GM10266 (cell line): ENCODE data around the gene FNIP2.

Experiments
- DNase-seq: peaks from one replicate; pipeline ENCODE4 v3.0.0; 2012; ENCODE audit errors: extremely low spot score
- CTCF ChIP-seq: IDR thresholded peaks from 2 replicates; pipeline ENCODE4 v1.5.1; 2012; ENCODE audit warnings: mild to moderate bottlenecking, low read depth; ENCODE audit not compliant: control insufficient read depth, insufficient read depth; ENCODE audit errors: missing control alignments

Gene FNIP2

DNA sequence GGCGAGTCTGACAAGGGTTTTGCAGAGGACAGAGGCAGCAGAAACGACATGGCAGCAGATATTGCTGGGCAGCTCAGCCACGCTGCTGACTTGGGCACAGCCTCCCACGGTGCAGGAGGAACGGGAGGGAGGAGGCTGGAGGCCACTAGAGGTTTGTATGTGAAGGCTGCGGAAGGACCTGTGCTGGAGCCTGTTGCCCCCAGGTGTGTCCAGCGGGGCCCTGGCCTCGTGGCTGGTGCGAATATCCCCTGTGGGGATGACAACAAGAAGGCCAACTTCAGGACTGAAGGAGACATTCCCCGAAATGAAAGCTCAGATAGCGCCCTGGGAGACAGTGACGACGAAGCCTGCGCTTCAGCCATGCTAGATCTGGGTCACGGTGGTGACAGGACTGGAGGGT is 100.2 kb downstream of the FNIP2 start:
- TF ChIP-seq CTCF: no peak
- no peak for DNase-seq

DNA sequence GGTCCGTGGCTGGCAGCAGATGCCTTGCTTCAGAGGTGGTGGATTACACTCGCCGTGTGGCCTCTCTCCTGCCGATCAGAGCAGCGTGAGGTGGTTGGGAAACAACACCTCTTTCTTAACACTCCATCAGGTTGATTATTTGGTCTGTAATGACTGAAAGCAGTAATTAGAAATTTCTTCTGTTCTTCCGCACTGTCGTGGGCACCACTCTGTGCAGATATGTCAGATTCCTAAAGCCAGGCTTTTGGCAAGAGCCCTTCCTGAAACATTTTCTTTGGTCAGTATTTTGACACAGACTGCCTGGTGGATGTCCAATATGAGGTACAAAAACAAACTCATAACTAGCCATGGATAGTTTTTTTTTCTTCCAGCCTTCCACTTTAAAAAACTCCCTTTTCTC is 100.9 kb downstream of the FNIP2 start:
- DNase-seq: no peak
- TF ChIP-seq CTCF: no peak

DNA sequence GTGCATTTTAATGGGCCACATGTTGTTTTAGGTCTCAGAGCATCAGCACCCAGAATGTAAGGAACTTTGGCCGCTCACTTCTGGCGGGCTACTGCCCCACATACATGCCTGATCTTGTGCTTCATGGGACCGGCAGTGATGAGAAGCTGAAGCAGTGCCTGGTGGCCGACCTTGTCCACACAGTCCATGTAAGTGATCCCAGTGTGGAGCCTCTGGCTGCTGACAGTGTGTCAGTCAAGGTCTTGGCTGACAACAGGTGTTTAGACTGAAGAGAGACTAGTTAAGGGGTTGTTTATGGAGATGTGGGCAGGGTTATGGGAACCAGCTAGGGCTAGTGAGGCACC is 101.4 kb downstream of the FNIP2 start:
- no peak for TF ChIP-seq CTCF
- no peak for DNase-seq

GRCh38 chr4:158870626-158871334 is 102.0 kb downstream of the FNIP2 start:
- TF ChIP-seq CTCF: no peak
- no peak for DNase-seq

DNA sequence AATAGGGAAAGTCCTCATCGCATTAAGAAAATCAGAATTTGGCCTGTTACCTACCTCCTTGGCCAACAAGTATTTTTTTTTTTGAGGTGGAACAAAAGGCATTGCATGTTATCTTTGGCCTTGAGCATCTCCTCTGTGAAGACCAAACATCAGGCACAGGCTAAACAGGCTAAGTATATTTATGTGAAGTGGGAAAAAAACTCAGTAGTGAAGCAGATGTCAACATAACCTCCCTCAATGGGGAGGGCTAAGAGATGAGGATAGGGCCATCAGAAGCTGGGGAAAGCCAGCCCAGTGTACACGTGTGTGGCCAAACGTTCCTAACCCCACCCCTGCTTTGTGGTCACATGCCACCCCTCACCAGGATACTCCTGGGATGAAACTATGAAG is 102.5 kb downstream of the FNIP2 start:
- no peak for TF ChIP-seq CTCF
- no peak for DNase-seq

DNA sequence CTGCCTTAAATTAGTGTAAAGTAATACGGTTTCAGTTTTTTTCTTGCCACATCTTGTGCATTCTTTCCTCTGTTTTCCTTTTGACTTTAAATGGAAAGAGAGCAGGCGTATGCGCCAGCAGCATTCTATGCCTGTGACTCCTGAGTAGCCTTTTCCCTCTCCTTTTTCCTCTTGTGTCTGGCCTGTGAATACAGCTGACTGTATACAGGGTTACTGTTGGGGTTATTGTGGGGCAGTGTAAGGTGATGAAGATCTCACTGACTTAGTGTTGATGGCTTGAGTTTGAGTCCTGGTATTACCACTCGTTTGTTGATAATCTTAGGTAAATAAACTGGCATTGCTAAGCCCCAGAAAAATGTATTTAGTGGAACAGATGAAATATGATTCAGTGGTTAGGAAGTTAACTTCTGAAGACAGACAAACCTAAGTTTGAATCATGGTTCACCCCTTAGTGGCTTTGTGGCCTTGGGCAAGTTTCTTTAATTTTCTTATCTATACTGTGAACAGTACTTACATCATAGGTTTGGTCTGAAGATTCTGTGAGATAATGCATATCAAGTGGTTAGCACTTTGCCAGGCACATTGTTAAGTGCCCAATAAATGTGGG is 105.1 kb downstream of the FNIP2 start:
- DNase-seq: no peak
- TF ChIP-seq CTCF: no peak

DNA sequence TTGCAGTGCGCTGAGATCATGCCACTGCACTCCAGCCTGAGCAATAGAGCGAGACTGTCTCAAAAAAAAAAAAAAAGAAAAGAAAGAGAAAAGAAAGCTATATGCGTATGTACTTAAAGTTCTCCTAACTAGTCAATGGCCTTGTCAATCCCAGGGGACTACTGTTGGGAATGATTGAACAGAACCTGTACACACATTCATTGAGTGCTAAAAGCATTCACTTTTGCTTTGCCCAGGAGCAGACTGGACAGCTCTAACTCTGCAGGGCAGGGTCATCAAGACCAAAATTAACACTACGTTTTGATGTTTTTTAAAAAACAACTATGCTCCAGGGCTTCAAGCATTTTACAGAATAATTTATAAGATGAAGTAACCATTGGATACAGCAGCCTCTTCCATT is 106.2 kb downstream of the FNIP2 start:
- DNase-seq: no peak
- no peak for TF ChIP-seq CTCF
